Tibial artery (tissue), 4 donors: ENCODE data around the gene DCLK1.
A peak's percentile ranks its signal among the peaks of the same experiment; 100 is the strongest.

Experiments
- DNase-seq, 2 donors: peaks; one replicate each; pipeline ENCODE4 v3.0.0-alpha.2; 2019
- H3K27ac ChIP-seq, 2 donors: fragments of 200-600 bp; sonication (generic) in 1 of 2; 1 replicate in 1 of 2; 2 replicates in 1 of 2; pipeline ENCODE4 v1.5.1; 2018 to 2019; ENCODE audit warnings: mild to moderate bottlenecking in 1 of 2
- H3K27me3 ChIP-seq, 2 donors: fragments of 200-600 bp; sonication (generic) in 1 of 2; one replicate each; pipeline versions ENCODE4 v1.5.1 to v1.6.0; 2016 to 2019
- H3K36me3 ChIP-seq, 3 donors: fragments of 200-600 bp; sonication (generic) in 2 of 3; one replicate each; pipeline ENCODE4 v1.5.1; 2016 to 2019; ENCODE audit warnings: mild to moderate bottlenecking in 2 of 3
- H3K4me1 ChIP-seq, 4 donors: fragments of 200-600 bp; sonication (generic) in 2 of 4; 1 replicate in 3 of 4; 2 replicates in 1 of 4; pipeline ENCODE4 v1.5.1; 2016 to 2019
- H3K4me3 ChIP-seq, 2 donors: fragments of 200-600 bp; sonication (generic) in 1 of 2; 1 replicate in 1 of 2; 2 replicates in 1 of 2; pipeline ENCODE4 v1.5.1; 2018 to 2019; ENCODE audit warnings: mild to moderate bottlenecking in 2 of 2
- H3K9me3 ChIP-seq, 3 donors: fragments of 200-600 bp; sonication (generic) in 1 of 3; one replicate each; pipeline ENCODE4 v1.5.1; 2016 to 2019
- CTCF ChIP-seq, 2 experiments: fragments of 200-600 bp in 1 of 2; fragments of 450-650 bp in 1 of 2; IDR thresholded peaks; one replicate each; pipeline ENCODE4 v1.5.1; 2017 to 2019; ENCODE audit warnings: antibody characterized with exemption in 2 of 2, mild to moderate bottlenecking in 1 of 2, moderate library complexity in 1 of 2
- intact Hi-C: fragments of 100-400 bp; cut with DNase I; formaldehyde crosslinking; loops from one replicate; pipeline ENCODE4 v1.15.0; 2023; ENCODE audit warnings: low total_unique reads

The DCLK1 gene

DNA sequence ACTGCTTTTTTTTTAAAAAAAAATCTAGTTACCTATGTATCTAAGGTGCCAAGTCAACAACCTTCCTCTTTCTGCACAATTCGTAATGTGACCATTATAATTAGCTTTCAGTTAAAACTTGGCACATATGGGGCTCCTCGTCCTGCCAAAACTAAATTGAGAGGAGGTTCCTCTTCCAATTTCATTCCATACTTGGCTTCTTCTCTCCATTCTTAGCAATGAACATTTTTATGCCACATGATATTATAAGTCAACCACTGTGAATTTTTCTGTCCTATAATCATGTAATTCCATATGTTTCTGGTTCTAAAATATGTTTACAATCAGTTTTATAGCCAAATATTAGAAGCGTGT, 177.0 kb downstream of the DCLK1 start:
- DNase-seq: no peak
- Histone ChIP-seq H3K36me3 (no peaks in the 10 kb centered on the region), H3K27ac (peak overlapping the region in 1 of 2 donors; percentile 11), H3K27me3 (no peaks in the 10 kb centered on the region), H3K4me1 (peaks cover 0 to 36% (median 18%) of the 10 kb centered on the region in 4 donors), H3K9me3 (no peaks in the 10 kb centered on the region), H3K4me3 (no peak overlapping the region)
- no peak for TF ChIP-seq CTCF (IDR thresholded peaks at IDR 0.05)
- intact Hi-C loops: no loop called here

- Histone ChIP-seq H3K36me3 (no peaks in the 10 kb centered on the region), H3K4me1 (peaks cover 0 to 35% (median 18%) of the 10 kb centered on the region in 4 donors), H3K27ac (peak overlapping the region; percentile 8 to 13), H3K9me3 (no peaks in the 10 kb centered on the region), H3K27me3 (no peaks in the 10 kb centered on the region), H3K4me3 (peak overlapping the region; percentile 13 to 28)
- peak; percentile 59 to 62 for TF ChIP-seq CTCF (IDR thresholded peaks at IDR 0.05)
- intact Hi-C loops: no loop called here
- DNase-seq: peak; percentile 86 to 89
Observed at GRCh38 chr13:35953537-35954206, 177.5 kb downstream of the DCLK1 start.

DNA sequence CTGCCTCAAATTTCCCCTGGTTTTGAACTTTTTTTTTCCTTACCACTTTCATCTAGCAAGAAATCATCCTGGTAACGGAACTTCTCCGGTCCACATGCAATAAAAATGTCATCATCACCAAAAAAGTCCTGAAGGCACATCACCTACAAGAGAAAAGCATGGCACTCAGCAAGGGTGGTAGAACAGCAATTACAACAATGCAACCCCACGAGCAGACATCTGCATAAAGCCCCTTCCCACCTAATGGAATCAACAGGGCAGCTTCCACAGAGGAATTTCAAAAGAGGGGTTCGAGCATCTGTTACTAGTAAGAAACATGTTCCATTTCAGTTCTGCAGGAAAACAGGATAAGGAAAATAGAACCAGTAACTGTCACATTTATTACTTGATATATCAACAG, 183.9 kb downstream of the DCLK1 start:
- DNase-seq: no peak
- intact Hi-C loops: no loop called here
- H3K4me3 ChIP-seq: no peak overlapping the region
- peaks cover 0 to 9% (median 0%) of the 10 kb centered on the region in 3 donors for H3K9me3 ChIP-seq
- H3K27ac ChIP-seq: no peak overlapping the region
- no peaks in the 10 kb centered on the region for H3K27me3 ChIP-seq
- TF ChIP-seq CTCF (IDR thresholded peaks at IDR 0.05): no peak
- no peaks in the 10 kb centered on the region for H3K36me3 ChIP-seq
- H3K4me1 ChIP-seq: no peaks in the 10 kb centered on the region

- intact Hi-C loops: no loop called here
- H3K27me3 ChIP-seq: no peaks in the 10 kb centered on the region
- no peaks in the 10 kb centered on the region for H3K36me3 ChIP-seq
- H3K4me1 ChIP-seq: no peaks in the 10 kb centered on the region
- no peak for TF ChIP-seq CTCF (IDR thresholded peaks at IDR 0.05)
- no peak overlapping the region for H3K4me3 ChIP-seq
- peaks cover 0 to 9% (median 0%) of the 10 kb centered on the region in 3 donors for H3K9me3 ChIP-seq
- no peak for DNase-seq
- H3K27ac ChIP-seq: no peak overlapping the region
Observed at GRCh38 chr13:35945368-35945767, 185.8 kb downstream of the DCLK1 start.

DNA sequence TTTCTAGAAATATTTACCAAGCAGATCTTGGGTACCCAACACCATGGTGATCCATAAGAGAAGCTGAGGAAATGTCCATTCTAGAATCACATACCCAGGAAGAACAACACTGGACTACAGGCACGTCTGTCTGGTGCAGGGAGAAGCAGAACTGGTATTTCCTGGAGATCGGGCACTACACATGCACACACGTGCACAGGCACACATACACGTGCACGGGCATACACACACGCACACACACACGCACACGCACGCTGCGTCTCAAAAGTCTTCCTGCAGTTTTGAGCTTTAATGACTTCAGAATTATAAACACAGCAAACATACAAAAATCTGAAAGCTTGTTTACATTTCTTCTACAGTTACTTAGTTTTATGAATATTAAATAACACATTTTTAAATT, 189.8 kb downstream of the DCLK1 start:
- DNase-seq: no peak
- intact Hi-C loops: no loop called here
- no peak overlapping the region for H3K27ac ChIP-seq
- no peaks in the 10 kb centered on the region for H3K36me3 ChIP-seq
- no peaks in the 10 kb centered on the region for H3K4me1 ChIP-seq
- H3K27me3 ChIP-seq: no peaks in the 10 kb centered on the region
- H3K9me3 ChIP-seq: peaks cover 0 to 9% (median 0%) of the 10 kb centered on the region in 3 donors
- H3K4me3 ChIP-seq: no peak overlapping the region
- no peak for TF ChIP-seq CTCF (IDR thresholded peaks at IDR 0.05)

DNA sequence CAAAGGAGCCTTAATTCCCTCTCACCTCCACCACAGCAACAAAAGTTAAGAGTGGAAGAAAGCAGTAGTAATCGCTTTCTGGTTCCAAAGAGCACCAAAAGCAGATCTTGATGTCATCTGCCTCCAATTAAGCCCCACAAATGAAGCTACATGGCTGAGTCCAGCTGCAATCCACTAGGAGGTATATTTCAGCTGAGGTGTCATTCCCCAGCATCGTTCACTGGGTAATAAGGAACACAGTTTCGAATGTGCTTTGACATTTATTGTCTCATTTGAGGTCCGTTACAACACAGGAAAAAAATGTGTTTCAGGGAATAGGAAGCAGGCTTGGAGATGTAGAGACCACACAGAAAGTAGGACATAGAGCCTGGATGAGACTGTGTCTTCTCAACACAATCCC, 190.4 kb downstream of the DCLK1 start:
- Histone ChIP-seq H3K27me3 (no peaks in the 10 kb centered on the region), H3K4me1 (no peaks in the 10 kb centered on the region), H3K27ac (no peak overlapping the region), H3K9me3 (peaks cover 0 to 9% (median 0%) of the 10 kb centered on the region in 3 donors), H3K4me3 (no peak overlapping the region), H3K36me3 (no peaks in the 10 kb centered on the region)
- no peak for TF ChIP-seq CTCF (IDR thresholded peaks at IDR 0.05)
- intact Hi-C loops: no loop called here
- no peak for DNase-seq
